Measurements from ENCODE around the gene IRF1. TPM values are rescaled to one million over a fixed set of nuclear protein-coding genes. Genes with fewer than 3 reads are reported as not detected.
A peak's percentile ranks its signal among the peaks of the same experiment; 100 is the strongest.

The IRF1 gene
- total RNA-seq, 1 donor from 2014 or later, result 75.3 TPM

- no peak for DNase-seq (ENCODE audit: low read depth)
- Histone ChIP-seq H3K27me3 (ENCODE audit: control insufficient read depth, insufficient read depth, low read length) (no peaks in the 10 kb centered on the region), H3K36me3 (ENCODE audit: control insufficient read depth, insufficient read depth, low read length) (peaks cover 4% of the 10 kb centered on the region), H3K4me3 (ENCODE audit: low read depth, low read length) (peak overlapping the region; percentile 92)
- TF ChIP-seq CTCF (IDR thresholded peaks at IDR 0.05; ENCODE audit: insufficient read depth, low read length, poor library complexity, severe bottlenecking), result no peak
Measured at GRCh38 chr5:132489871-132490483, 596 bp downstream of the IRF1 start.

GRCh38 chr5:132489051-132489770, 1.4 kb downstream of the IRF1 start:
- Histone ChIP-seq H3K36me3 (ENCODE audit: control insufficient read depth, insufficient read depth, low read length) (peaks cover 4% of the 10 kb centered on the region), H3K4me3 (ENCODE audit: low read depth, low read length) (peak overlapping the region; percentile 92), H3K27me3 (ENCODE audit: control insufficient read depth, insufficient read depth, low read length) (no peaks in the 10 kb centered on the region)
- no peak for TF ChIP-seq CTCF (IDR thresholded peaks at IDR 0.05; ENCODE audit: insufficient read depth, low read length, poor library complexity, severe bottlenecking)
- DNase-seq (ENCODE audit: low read depth), result no peak

GRCh38 chr5:132488590-132488989, 2.0 kb downstream of the IRF1 start:
- DNase-seq (ENCODE audit: low read depth), result no peak
- Histone ChIP-seq H3K4me3 (ENCODE audit: low read depth, low read length) (no peak overlapping the region), H3K36me3 (ENCODE audit: control insufficient read depth, insufficient read depth, low read length) (peaks cover 4% of the 10 kb centered on the region), H3K27me3 (ENCODE audit: control insufficient read depth, insufficient read depth, low read length) (no peaks in the 10 kb centered on the region)
- TF ChIP-seq CTCF (IDR thresholded peaks at IDR 0.05; ENCODE audit: insufficient read depth, low read length, poor library complexity, severe bottlenecking), result no peak

GRCh38 chr5:132487841-132488555, 2.6 kb downstream of the IRF1 start:
- TF ChIP-seq CTCF (IDR thresholded peaks at IDR 0.05; ENCODE audit: insufficient read depth, low read length, poor library complexity, severe bottlenecking), result no peak
- no peak for DNase-seq (ENCODE audit: low read depth)
- H3K27me3 ChIP-seq (ENCODE audit: control insufficient read depth, insufficient read depth, low read length), result no peaks in the 10 kb centered on the region
- H3K4me3 ChIP-seq (ENCODE audit: low read depth, low read length), result no peak overlapping the region
- H3K36me3 ChIP-seq (ENCODE audit: control insufficient read depth, insufficient read depth, low read length), result peaks cover 5% of the 10 kb centered on the region

DNA sequence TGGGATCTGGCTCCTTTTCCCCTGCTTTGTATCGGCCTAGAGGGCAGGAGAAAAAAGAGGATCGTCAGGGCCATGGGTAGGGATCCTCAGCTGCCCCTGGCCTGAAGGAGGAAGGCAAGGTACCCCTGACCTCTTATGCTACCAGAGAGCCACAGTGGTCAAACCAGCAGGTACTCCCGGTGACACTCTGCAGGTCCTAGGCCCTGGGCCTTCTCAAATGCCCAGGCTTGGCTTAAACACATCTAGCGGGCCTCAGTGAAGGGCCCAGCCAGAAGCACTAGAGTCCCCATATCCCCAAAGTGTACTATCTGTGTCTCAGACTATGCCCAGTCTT, 3.5 kb downstream of the IRF1 start:
- Histone ChIP-seq H3K27me3 (ENCODE audit: control insufficient read depth, insufficient read depth, low read length) (no peaks in the 10 kb centered on the region), H3K4me3 (ENCODE audit: low read depth, low read length) (no peak overlapping the region), H3K36me3 (ENCODE audit: control insufficient read depth, insufficient read depth, low read length) (peaks cover 5% of the 10 kb centered on the region)
- DNase-seq (ENCODE audit: low read depth), result no peak
- TF ChIP-seq CTCF (IDR thresholded peaks at IDR 0.05; ENCODE audit: insufficient read depth, low read length, poor library complexity, severe bottlenecking), result no peak

All from kidney epithelial cell (primary cell).